HEK293 (cell line): ENCODE results near the gene FAM209B.

ENCODE experiments used
- CTCF ChIA-PET: fragments of 350-600 bp; formaldehyde crosslinking; extraction: SDS; loops from one replicate; lab custom pipeline; 2021; ENCODE audit warnings: antibody characterized with exemption; lab: Yijun Ruan, JAX
- POLR2A ChIA-PET: fragments of 300-600 bp; formaldehyde crosslinking; extraction: SDS; loops from one replicate; lab custom pipeline; 2020; ENCODE audit warnings: antibody characterized with exemption, inconsistent platforms; lab: Yijun Ruan, JAX
- H3K27ac ChIP-seq: fragments of 200-500 bp; sonication (Bioruptor generic); 2 replicates; pipeline ENCODE4 v1.5.1; 2014; ENCODE audit warnings: low read depth, low read length, control low read depth, inconsistent platforms; ENCODE audit errors: extremely low read depth
- H3K36me3 ChIP-seq, 2 experiments: fragments of 200-500 bp in 1 of 2; sonication (Bioruptor generic) in 1 of 2; 1 replicate in 1 of 2; 2 replicates in 1 of 2; pipeline ENCODE4 v1.5.1; 2014 to 2017; ENCODE audit warnings: inconsistent platforms in 2 of 2, low read length in 2 of 2; ENCODE audit not compliant: control insufficient read depth in 2 of 2, insufficient read depth in 1 of 2
- H3K4me1 ChIP-seq: fragments of 200-500 bp; sonication (Bioruptor generic); 2 replicates; pipeline ENCODE4 v1.5.1; 2014; ENCODE audit warnings: mild to moderate bottlenecking, low read length, inconsistent platforms; ENCODE audit not compliant: control insufficient read depth, insufficient read depth
- H3K4me3 ChIP-seq: 2 replicates; pipeline ENCODE4 v1.5.1; 2011; ENCODE audit warnings: low read depth, mild to moderate bottlenecking, control low read depth, low read length, moderate library complexity
- H3K9me3 ChIP-seq: fragments of 200-500 bp; sonication (Bioruptor generic); 2 replicates; pipeline ENCODE4 v1.5.1; 2014; ENCODE audit warnings: low read depth, low read length, inconsistent platforms; ENCODE audit not compliant: control insufficient read depth, insufficient read depth
- PRDM10 ChIP-seq: fragments of 450-650 bp; formaldehyde crosslinking; IDR thresholded peaks from 2 replicates; pipeline ENCODE4 v1.5.1; 2016; ENCODE audit warnings: missing biosample characterization, missing genetic modification characterization
- SETDB1 ChIP-seq: IDR thresholded peaks from one replicate; pipeline ENCODE4 v1.6.1; 2017; ENCODE audit warnings: mild to moderate bottlenecking, low read length, moderate library complexity, mixed read lengths; ENCODE audit not compliant: insufficient read length
- WT1 ChIP-seq: fragments of 450-650 bp; formaldehyde crosslinking; IDR thresholded peaks from 2 replicates; pipeline ENCODE4 v1.5.1; 2016; ENCODE audit warnings: missing biosample characterization, missing genetic modification characterization
- ZBTB26 ChIP-seq: fragments of 450-650 bp; formaldehyde crosslinking; optimal IDR thresholded peaks from 2 replicates; pipeline ENCODE3; 2016; ENCODE audit warnings: missing biosample characterization, mild to moderate bottlenecking, missing genetic modification characterization
- ZEB2 ChIP-seq: fragments of 450-650 bp; formaldehyde crosslinking; IDR thresholded peaks from 2 replicates; pipeline ENCODE4 v1.5.1; 2016; ENCODE audit warnings: missing biosample characterization, missing genetic modification characterization
- ZNF155 ChIP-seq: fragments of 450-650 bp; formaldehyde crosslinking; IDR thresholded peaks from 2 replicates; pipeline ENCODE4 v1.5.1; 2016; ENCODE audit warnings: missing biosample characterization, missing genetic modification characterization
- ZNF266 ChIP-seq: fragments of 450-650 bp; formaldehyde crosslinking; IDR thresholded peaks from 2 replicates; pipeline ENCODE4 v1.5.1; 2016; ENCODE audit warnings: missing biosample characterization, missing genetic modification characterization, low read depth
- ZNF280D ChIP-seq: fragments of 450-650 bp; formaldehyde crosslinking; IDR thresholded peaks from 2 replicates; pipeline ENCODE4 v1.5.1; 2016; ENCODE audit warnings: missing biosample characterization, missing genetic modification characterization
- ZNF529 ChIP-seq: fragments of 450-650 bp; formaldehyde crosslinking; IDR thresholded peaks from 2 replicates; pipeline ENCODE4 v1.5.1; 2017; ENCODE audit warnings: missing genetic modification characterization, missing biosample characterization; ENCODE audit not compliant: insufficient replicate concordance
- ZNF596 ChIP-seq: fragments of 450-650 bp; IDR thresholded peaks from 2 replicates; pipeline ENCODE4 v1.5.0; 2018; ENCODE audit warnings: missing biosample characterization, mild to moderate bottlenecking, missing genetic modification characterization, moderate library complexity
- ZNF654 ChIP-seq: fragments of 450-650 bp; formaldehyde crosslinking; IDR thresholded peaks from 2 replicates; pipeline ENCODE4 v1.5.1; 2016; ENCODE audit warnings: low read depth, missing biosample characterization, missing genetic modification characterization
- ZNF768 ChIP-seq: fragments of 450-650 bp; formaldehyde crosslinking; IDR thresholded peaks from 2 replicates; pipeline ENCODE4 v1.5.1; 2018; ENCODE audit warnings: missing biosample characterization, mild to moderate bottlenecking, missing genetic modification characterization
- ZNF785 ChIP-seq: fragments of 450-650 bp; formaldehyde crosslinking; IDR thresholded peaks from 2 replicates; pipeline ENCODE4 v1.5.1; 2016; ENCODE audit warnings: missing biosample characterization, missing genetic modification characterization

FAM209B gene

GRCh38 chr20:56580226-56580625 is 47.2 kb downstream of the FAM209B start:
- TF ChIP-seq ZNF596 (tag by site-specific recombination), result no peak
- TF ChIP-seq ZNF529, result no peak
- no peak for TF ChIP-seq ZNF266 (tag by site-specific recombination)
- H3K9me3 ChIP-seq, result no peaks in the 10 kb centered on the region
- H3K4me1 ChIP-seq, result no peaks in the 10 kb centered on the region
- no peak overlapping the region for H3K27ac ChIP-seq
- POLR2A ChIA-PET, result no interaction called here
- H3K36me3 ChIP-seq, result no peaks in the 10 kb centered on the region
- CTCF ChIA-PET, result interaction anchor here (0.6 to 6.1 kb wide), 3 partner anchors 28 to 363 kb away, joined by 3 to 69 read pairs (median 8); no protein-coding TSS in a partner anchor
- H3K4me3 ChIP-seq, result no peak overlapping the region

- H3K4me3 ChIP-seq, result no peak overlapping the region
- CTCF ChIA-PET, result interaction anchor here (0.8 to 0.9 kb wide), 2 partner anchors 27 to 31 kb away, joined by 4 read pairs; no protein-coding TSS in a partner anchor
- H3K36me3 ChIP-seq, result no peaks in the 10 kb centered on the region
- no peaks in the 10 kb centered on the region for H3K9me3 ChIP-seq
- no peaks in the 10 kb centered on the region for H3K4me1 ChIP-seq
- POLR2A ChIA-PET, result no interaction called here
- H3K27ac ChIP-seq, result no peak overlapping the region
- TF ChIP-seq ZBTB26 (tag by site-specific recombination), result no peak
- TF ChIP-seq ZNF785 (tag by site-specific recombination), result no peak
- no peak for TF ChIP-seq SETDB1
- TF ChIP-seq ZNF280D, result no peak
- no peak for TF ChIP-seq ZEB2 (tag by site-specific recombination)
- no peak for TF ChIP-seq ZNF654 (tag by site-specific recombination)
These were observed 48.7 kb downstream of the FAM209B start for GRCh38 chr20:56581701-56582100.

GRCh38 chr20:56582542-56582941 is 49.5 kb downstream of the FAM209B start:
- ChIA-PET CTCF (no interaction called here), POLR2A (no interaction called here)
- Histone ChIP-seq H3K9me3 (no peaks in the 10 kb centered on the region), H3K4me1 (no peaks in the 10 kb centered on the region), H3K4me3 (no peak overlapping the region), H3K36me3 (no peaks in the 10 kb centered on the region), H3K27ac (no peak overlapping the region)
- no peak for TF ChIP-seq ZNF155 (tag by site-specific recombination)
- TF ChIP-seq WT1 (tag by site-specific recombination), result 0 out of 2 replicates have a peak, but pooled peaks have one; percentile 30
- peak; percentile 89 for TF ChIP-seq PRDM10 (tag by site-specific recombination)
- TF ChIP-seq ZNF768, result no peak
- TF ChIP-seq, all 188 proteins: peak for 2
